Measurements from ENCODE around the gene RPH3AL. TPM values are rescaled to one million over a fixed set of nuclear protein-coding genes. Genes with fewer than 3 reads are reported as not detected.

The RPH3AL gene
- total RNA-seq, 2 donors from 2014 or later = 11.7 to 17.8 TPM

- H3K9me3 ChIP-seq = no peaks in the 10 kb centered on the region
- no peak overlapping the region for H3K27ac ChIP-seq
- H3K27me3 ChIP-seq (replicated peaks; ENCODE audit: insufficient read depth) = no peaks in the 10 kb centered on the region
- no peaks in the 10 kb centered on the region for H3K36me3 ChIP-seq
- H3K4me3 ChIP-seq = no peak overlapping the region
- DNase-seq (ENCODE audit: low spot score) = no peak
- intact Hi-C loops (cut with DNase I) = no loop called here
- no peak for TF ChIP-seq POLR2A (IDR thresholded peaks at IDR 0.05)
- TF ChIP-seq POLR2AphosphoS5 (IDR thresholded peaks at IDR 0.05) = no peak
- no peak for TF ChIP-seq CTCF (IDR thresholded peaks at IDR 0.05)
- WGBS = 63% methylated on average over 28 of the region's 28 CpGs
- no peaks in the 10 kb centered on the region for H3K4me1 ChIP-seq (replicated peaks)
Measured at GRCh38 chr17:379531-380465, 27.2 kb upstream of the RPH3AL start.

DNA sequence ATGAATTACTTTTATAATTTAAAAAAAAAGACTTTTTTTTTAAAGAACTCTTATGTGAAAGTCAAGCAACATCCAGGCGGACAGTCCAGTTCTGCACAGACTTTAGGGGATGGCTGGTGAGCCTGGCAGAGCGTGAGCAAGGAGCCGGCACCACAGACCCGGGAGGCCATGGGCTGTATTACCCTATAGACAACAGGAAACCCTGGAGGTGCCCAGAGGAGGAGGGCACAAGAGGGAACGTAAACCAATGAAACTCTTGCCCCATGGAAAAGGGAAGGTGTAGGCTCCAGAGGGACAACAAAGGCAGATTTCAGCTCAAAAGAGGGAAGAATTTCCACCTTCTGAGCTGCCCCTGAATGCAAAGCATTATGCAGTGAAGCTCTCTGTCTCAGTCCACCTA, 25.5 kb upstream of the RPH3AL start:
- H3K36me3 ChIP-seq = no peaks in the 10 kb centered on the region
- no peaks in the 10 kb centered on the region for H3K27me3 ChIP-seq (replicated peaks; ENCODE audit: insufficient read depth)
- H3K4me3 ChIP-seq = no peak overlapping the region
- no peaks in the 10 kb centered on the region for H3K9me3 ChIP-seq
- no peak for DNase-seq (ENCODE audit: low spot score)
- no peaks in the 10 kb centered on the region for H3K4me1 ChIP-seq (replicated peaks)
- WGBS = 84% methylated on average over 5 of the region's 5 CpGs
- no peak overlapping the region for H3K27ac ChIP-seq
- intact Hi-C loops (cut with DNase I) = no loop called here
- TF ChIP-seq CTCF (IDR thresholded peaks at IDR 0.05) (no peak), POLR2AphosphoS5 (IDR thresholded peaks at IDR 0.05) (no peak), POLR2A (IDR thresholded peaks at IDR 0.05) (no peak)

DNA sequence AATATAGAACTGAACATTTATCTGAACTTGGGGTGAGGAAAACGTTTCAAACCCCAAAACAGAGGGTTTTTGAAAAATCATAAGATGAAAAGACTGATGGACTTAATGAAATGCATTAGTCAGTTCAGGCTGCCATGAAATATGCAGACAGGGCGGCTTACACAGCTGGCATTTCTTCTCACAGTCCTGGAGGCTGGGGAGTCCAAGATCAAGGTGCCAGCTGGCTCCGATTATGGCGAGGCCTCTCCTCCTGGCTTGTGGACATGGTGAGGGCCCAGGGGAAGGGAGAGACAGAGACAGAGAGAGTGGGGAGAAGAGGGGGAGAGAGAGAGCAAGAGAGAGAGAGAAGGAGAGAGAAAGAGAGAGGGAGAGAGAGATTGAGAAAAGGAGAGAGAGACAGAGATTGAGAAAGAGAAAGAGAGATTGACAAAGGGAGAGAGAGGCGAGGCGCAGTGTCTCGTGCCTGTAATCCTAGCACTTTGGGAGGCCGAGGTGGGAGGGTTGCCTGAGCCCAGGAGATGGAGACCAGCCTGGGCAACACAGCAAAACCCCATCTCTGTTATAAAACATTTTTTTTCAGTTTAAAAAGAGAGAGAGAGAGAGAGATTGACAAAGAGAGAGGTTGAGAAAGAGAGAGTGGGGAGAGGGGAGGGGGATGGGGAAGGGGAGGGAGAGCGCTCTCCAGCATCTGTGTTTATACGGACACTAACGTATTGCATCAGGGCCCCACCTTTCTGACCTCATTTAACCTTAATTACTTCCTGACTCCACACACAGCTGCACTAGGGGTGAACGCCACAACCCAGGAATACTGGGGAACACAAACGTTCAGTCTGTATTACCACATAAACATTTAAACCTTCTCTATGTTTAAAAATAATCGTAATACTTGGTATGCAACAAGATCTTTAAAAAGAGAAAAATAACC, 24.6 kb upstream of the RPH3AL start:
- DNase-seq (ENCODE audit: low spot score) = no peak
- Histone ChIP-seq H3K4me1 (replicated peaks) (no peaks in the 10 kb centered on the region), H3K9me3 (no peaks in the 10 kb centered on the region), H3K27me3 (replicated peaks; ENCODE audit: insufficient read depth) (no peaks in the 10 kb centered on the region), H3K27ac (no peak overlapping the region), H3K36me3 (no peaks in the 10 kb centered on the region), H3K4me3 (no peak overlapping the region)
- 68% methylated on average over 14 of the region's 14 CpGs for WGBS
- intact Hi-C loops (cut with DNase I) = no loop called here
- TF ChIP-seq POLR2AphosphoS5 (IDR thresholded peaks at IDR 0.05) = no peak
- TF ChIP-seq POLR2A (IDR thresholded peaks at IDR 0.05) = no peak
- no peak for TF ChIP-seq CTCF (IDR thresholded peaks at IDR 0.05)

DNA sequence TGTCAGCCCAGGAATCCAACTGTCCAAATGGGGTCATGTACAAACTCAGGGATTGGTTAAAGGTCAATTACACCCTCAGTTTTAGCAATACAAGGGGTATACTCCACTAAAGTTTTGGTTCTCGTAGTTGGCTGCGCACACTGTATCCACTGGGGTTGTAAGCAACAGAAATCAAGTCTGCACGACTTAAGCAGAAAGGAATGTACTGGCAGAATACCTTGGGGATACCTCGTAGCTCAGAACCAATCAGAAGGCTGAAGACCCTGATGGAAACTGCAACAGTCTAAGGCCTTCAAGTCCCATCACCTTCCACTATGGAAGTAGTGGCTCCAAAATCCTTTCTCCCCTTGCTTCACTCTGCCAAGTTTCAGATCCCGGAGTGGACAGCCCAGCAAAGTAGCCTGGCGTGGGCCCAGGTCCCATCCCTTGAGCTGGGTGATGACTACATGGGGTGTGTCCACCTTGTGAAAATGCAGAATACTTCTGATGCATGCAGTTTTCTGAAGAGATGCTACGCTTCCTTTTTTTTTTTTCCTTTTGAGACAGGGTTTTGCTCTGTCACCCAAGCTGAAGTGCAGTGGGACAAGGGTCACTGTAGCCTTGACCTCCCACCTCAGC, 21.1 kb upstream of the RPH3AL start:
- no peak for TF ChIP-seq POLR2A (IDR thresholded peaks at IDR 0.05)
- no peak for TF ChIP-seq POLR2AphosphoS5 (IDR thresholded peaks at IDR 0.05)
- no peak for TF ChIP-seq CTCF (IDR thresholded peaks at IDR 0.05)
- 84% methylated on average over 7 of the region's 7 CpGs for WGBS
- Histone ChIP-seq H3K4me3 (no peak overlapping the region), H3K36me3 (no peaks in the 10 kb centered on the region), H3K27ac (no peak overlapping the region), H3K9me3 (no peaks in the 10 kb centered on the region), H3K4me1 (replicated peaks) (no peaks in the 10 kb centered on the region), H3K27me3 (replicated peaks; ENCODE audit: insufficient read depth) (no peaks in the 10 kb centered on the region)
- DNase-seq (ENCODE audit: low spot score) = no peak
- intact Hi-C loops (cut with DNase I) = no loop called here

All from prostate gland (tissue), 2 donors.